Adrenal gland (tissue), 5 donors: ENCODE data around the gene RIMBP3B.
"Not testable (repeated sequence)": the region's sequence is repeated elsewhere in the genome, so short reads cannot be mapped to it uniquely, and the experiment has no call there.

Experiments
- CTCF ChIP-seq, 6 experiments: fragments of 450-650 bp in 4 of 6; fragments of 200-600 bp in 2 of 6; sonication (generic) in 1 of 6; IDR thresholded peaks; 1 replicate in 5 of 6; 2 replicates in 1 of 6; pipeline versions ENCODE4 v1.5.1 to v1.8.0; 2016 to 2021; ENCODE audit warnings: antibody characterized with exemption in 6 of 6, mild to moderate bottlenecking in 2 of 6, moderate library complexity in 1 of 6
- POLR2A ChIP-seq, 2 donors: fragments of 450-650 bp; IDR thresholded peaks; one replicate each; pipeline ENCODE4 v1.6.1; 2017; ENCODE audit warnings: antibody characterized with exemption in 2 of 2, mild to moderate bottlenecking in 2 of 2, moderate library complexity in 1 of 2
- donor health status: DM: no; HTN: no; CAD: no.

DNA sequence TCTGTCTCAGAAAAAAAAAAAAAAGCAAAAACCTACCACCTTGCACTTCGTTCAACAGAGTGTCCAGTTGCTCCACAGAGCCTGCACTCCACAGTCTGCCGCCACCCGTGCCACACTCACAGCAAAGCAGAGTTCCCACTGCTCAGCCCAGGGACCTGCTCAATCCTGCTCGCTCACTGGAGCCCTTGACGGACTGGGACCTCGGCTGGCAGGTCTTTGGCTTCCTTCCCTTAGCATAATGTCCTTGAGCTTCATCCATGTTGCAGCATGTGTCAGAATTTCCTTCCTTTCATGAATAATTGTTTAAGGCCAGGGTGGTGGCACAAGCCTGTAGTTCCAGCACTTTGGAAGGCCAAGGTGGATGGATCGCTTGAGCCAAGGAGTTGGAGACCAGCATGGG lies 11.1 kb downstream of the RIMBP3B start:
- TF ChIP-seq POLR2A, CTCF (IDR thresholded peaks at IDR 0.05): not testable (repeated sequence)
